NT2/D1 (cell line): ENCODE measurements around the gene HOTAIR.

Source experiments
- SUZ12 ChIP-seq: IDR thresholded peaks from 2 replicates; pipeline ENCODE4 v1.6.1; 2011; ENCODE audit not compliant: insufficient read length, insufficient read depth; ENCODE audit errors: extremely low read depth
- YY1 ChIP-seq: IDR thresholded peaks from 2 replicates; pipeline ENCODE4 v1.6.1; 2011; ENCODE audit not compliant: insufficient read length, insufficient read depth
- ZNF274 ChIP-seq: IDR thresholded peaks from 2 replicates; pipeline ENCODE4 v1.6.1; 2011; ENCODE audit warnings: mild to moderate bottlenecking, low read depth, low read length

- no peak for TF ChIP-seq ZNF274
- TF ChIP-seq SUZ12 = no peak
- no peak for TF ChIP-seq YY1
Observed at GRCh38 chr12:53939141-53940108, 35.3 kb downstream of the HOTAIR start.
